GM18519 (cell line): ENCODE results near the gene NUDC.
"Not testable (repeated sequence)": the region's sequence is repeated elsewhere in the genome, so short reads cannot be mapped to it uniquely, and the experiment has no call there.

Source experiments
- ATAC-seq: cut with Tn5 transposase; IDR thresholded peaks from one replicate; pipeline ENCODE4 v1.9.1; 2021; ENCODE audit warnings: mild to moderate bottlenecking, moderate library complexity; ENCODE audit not compliant: unreplicated experiment, low FRiP score

The NUDC gene

GRCh38 chr1:26981146-26981846 is 59.8 kb downstream of the NUDC start:
- ATAC-seq, result no peak

GRCh38 chr1:26983863-26984262 is 62.3 kb downstream of the NUDC start:
- ATAC-seq, result no peak

- ATAC-seq, result no peak
Measured at GRCh38 chr1:26984291-26984690, 62.7 kb downstream of the NUDC start.

- no peak for ATAC-seq
Measured at GRCh38 chr1:26986658-26987057, 65.1 kb downstream of the NUDC start.

GRCh38 chr1:26989403-26990109 is 68.0 kb downstream of the NUDC start:
- not testable (repeated sequence) for ATAC-seq

- no peak for ATAC-seq
Measured at GRCh38 chr1:26991310-26992116, 70.0 kb downstream of the NUDC start.

GRCh38 chr1:26993237-26994019 is 71.9 kb downstream of the NUDC start, which contains the start of gene TRNP1:
Gene TRNP1, plus strand, starts transcription at chr1:26993692. Its CDS starts 95 bp downstream, at chr1:26993787.
- no peak for ATAC-seq

GRCh38 chr1:26994020-26994786 is 72.7 kb downstream of the NUDC start:
- ATAC-seq, result no peak

- ATAC-seq, result no peak
Measured at GRCh38 chr1:26994787-26995517, 73.4 kb downstream of the NUDC start.

GRCh38 chr1:26996024-26996423 is 74.5 kb downstream of the NUDC start:
- ATAC-seq, result no peak
